Activated T-cell treated with anti-CD3 and anti-CD28 coated beads for 24 hours (primary cell): Measurements from ENCODE around the gene C4orf54.

ENCODE experiments used
- DNase-seq: peaks from one replicate; pipeline ENCODE4 v3.0.0-alpha.2; 2020; ENCODE audit warnings: low read depth

C4orf54 gene

DNA sequence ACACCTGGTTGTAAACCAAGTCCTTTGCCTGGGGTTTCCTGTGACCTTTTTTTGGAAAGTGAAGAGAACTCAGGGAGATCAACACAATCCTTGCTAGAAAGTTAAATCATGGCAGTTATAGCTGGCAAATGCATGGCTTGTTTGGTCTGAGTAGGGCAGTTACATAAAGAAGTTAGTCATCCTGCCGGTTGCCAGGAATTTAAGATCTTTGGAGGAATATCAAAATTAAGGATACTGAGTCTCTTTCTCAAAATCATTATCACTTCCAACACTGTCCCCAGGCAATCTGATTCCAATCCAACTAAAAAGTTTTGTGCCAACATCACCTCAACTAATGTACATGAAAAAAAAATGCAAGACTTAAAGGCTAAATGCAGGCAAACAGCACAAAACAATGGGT lies 40.3 kb downstream of the C4orf54 start:
- no peak for DNase-seq

DNA sequence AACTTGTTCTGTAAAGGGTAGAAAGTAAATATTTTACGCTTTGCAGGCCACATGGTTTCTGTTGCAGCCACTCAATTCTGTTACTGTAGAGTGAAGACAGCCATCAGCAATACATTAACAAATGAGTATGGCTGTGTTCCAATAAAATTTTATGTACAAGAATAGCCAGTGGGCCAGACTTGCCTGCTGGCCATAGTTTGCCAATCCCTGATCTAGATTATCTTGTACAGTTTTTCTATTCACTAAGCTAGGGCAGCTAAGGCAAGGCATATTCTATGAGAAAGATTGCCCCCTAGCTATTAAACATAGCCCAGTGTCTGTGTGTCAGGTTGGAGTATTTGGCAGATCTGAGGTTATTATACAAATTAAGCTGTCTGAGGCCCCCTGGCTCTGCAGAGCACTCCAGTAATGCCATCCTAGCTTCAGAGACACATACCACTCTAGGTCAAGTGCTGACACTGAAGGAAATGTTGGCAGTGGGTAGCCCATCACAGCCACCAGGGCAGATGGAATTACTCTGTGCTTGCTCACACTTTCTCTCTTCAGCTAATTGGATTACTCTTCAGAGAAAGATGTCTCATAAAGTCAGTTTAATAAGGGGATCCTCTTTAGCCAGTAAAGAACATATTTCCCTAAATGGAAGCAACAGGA lies 42.3 kb downstream of the C4orf54 start:
- no peak for DNase-seq

DNA sequence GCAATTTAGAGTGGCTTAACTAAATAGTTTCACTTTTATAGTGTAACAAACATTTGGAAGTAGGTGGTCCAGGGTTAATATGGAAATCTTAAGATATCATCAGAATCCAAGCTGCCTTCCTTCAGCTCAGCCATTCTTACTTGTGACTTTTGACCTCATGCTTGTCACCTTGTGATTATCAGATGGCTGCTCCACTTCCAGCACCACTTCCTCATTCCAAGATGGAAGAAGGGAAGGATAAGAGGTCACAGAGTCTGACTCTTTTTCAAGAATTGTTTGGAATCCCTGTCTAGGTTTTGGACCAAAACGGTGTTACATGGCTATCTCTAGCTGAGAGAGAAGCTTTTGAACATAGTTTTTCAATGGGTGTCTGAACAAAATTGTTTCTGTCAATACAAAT lies 43.1 kb downstream of the C4orf54 start:
- no peak for DNase-seq

DNA sequence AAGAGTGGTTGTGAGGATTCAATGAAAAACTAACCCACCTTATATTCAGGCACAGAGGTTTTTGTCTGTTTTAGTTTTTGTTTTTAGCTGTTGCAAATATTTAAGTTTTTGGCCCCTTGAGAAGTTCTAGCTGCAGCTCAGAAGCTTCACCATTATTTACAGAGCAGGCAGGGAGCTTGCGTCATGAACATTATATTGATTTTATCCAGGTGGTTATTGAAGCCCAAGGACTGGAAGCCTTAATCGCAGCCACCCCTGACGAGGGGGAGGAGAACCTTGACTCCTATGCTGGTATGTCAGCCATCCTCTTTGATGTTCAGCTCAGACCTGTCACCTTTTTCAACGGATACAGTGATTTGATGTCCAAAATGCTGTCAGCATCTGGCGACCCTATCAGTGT lies 44.9 kb downstream of the C4orf54 start:
- DNase-seq: no peak

DNA sequence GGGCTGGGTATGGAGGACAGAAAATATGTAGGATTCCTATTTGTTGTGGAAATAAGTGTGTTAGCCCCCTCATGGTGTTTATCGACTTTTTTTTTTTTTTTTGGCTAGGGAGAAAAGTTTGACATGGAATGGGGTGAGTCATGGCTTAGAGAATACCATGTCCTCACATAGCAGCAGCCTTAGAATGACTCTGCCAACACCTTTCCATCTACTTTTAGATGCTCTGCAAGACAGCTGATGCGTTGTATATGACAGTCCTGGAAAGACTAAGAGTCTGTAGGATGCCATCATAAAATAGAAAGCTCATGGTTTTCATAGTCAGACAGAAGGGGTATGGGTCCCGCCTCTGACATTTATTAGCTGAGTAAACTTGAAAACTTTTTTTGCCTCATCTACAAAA lies 45.3 kb downstream of the C4orf54 start:
- DNase-seq: no peak

DNA sequence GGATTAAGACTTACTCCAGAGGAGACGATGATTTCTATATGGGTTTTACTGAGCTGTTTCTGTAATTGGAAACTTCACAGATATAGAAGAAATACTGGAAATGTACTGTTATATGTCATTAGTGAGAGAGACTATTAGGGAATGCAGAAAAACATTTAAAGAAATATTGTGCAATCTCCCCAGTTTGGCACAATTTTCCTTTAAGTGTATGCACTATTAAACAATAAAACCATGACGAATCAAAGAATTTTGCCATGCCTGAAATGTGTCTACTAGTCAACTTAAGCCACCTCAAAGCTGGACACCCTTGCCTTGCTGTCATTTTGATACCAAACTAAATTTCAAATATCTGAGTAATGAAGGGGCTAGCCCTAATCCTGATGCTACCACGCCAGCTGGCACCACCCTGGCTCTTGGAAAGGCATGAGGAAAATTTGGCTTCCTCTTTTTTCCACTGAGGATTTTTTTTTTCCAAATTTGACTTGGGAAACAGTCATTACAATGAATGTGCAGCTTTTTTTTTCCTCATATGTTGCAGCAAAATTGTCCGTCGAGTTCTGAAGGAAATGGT lies 46.9 kb downstream of the C4orf54 start:
- DNase-seq: no peak

DNA sequence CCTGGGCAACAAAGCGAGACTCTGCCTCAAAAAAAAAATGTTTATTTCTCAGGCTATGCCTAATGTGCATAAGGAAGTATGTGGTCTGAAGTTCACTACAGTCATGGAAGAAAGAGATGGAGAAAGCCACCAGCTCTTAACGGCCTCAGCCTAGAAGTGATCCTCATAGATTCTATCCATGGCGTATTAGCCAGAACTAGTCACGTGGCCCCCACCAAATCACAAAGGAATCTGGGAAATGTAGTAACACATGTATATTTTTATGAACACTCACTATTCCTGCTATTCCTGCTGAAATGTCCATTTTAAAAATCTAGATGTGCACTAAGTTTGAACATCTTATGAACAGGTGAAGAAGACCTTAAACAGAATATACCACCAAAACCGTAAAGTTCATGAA lies 49.2 kb downstream of the C4orf54 start:
- DNase-seq: no peak
